GM21447 (cell line): Measurements from ENCODE around the gene UST.

Source experiments
- ATAC-seq: cut with Tn5 transposase; IDR thresholded peaks from one replicate; pipeline ENCODE4 v1.9.1; 2021; ENCODE audit not compliant: unreplicated experiment

UST gene

GRCh38 chr6:149076355-149076734 is 329.5 kb downstream of the UST start:
- no peak for ATAC-seq

GRCh38 chr6:149077208-149077607 is 330.4 kb downstream of the UST start:
- no peak for ATAC-seq

- no peak for ATAC-seq
These were observed 331.5 kb downstream of the UST start for GRCh38 chr6:149078211-149078782.

GRCh38 chr6:149079456-149079855 is 332.6 kb downstream of the UST start:
- no peak for ATAC-seq

GRCh38 chr6:149079911-149080491 is 333.2 kb downstream of the UST start:
- ATAC-seq = no peak

- ATAC-seq = no peak
These were observed 333.7 kb downstream of the UST start for GRCh38 chr6:149080511-149080910.

- ATAC-seq = no peak
These were observed 334.5 kb downstream of the UST start for GRCh38 chr6:149081281-149081680.

- ATAC-seq = peak; percentile 78
These were observed 335.5 kb downstream of the UST start for GRCh38 chr6:149082320-149082719.

GRCh38 chr6:149084026-149084425 is 337.2 kb downstream of the UST start:
- ATAC-seq = no peak

GRCh38 chr6:149084808-149085556 is 338.2 kb downstream of the UST start:
- ATAC-seq = no peak

- ATAC-seq = no peak
These were observed 338.7 kb downstream of the UST start for GRCh38 chr6:149085557-149085938.

- no peak for ATAC-seq
These were observed 339.5 kb downstream of the UST start for GRCh38 chr6:149086363-149086762.

- no peak for ATAC-seq
These were observed 341.1 kb downstream of the UST start for GRCh38 chr6:149087898-149088297.

- no peak for ATAC-seq
These were observed 341.5 kb downstream of the UST start for GRCh38 chr6:149088361-149088760.

GRCh38 chr6:149089510-149089909 is 342.7 kb downstream of the UST start:
- no peak for ATAC-seq

- ATAC-seq = no peak
These were observed 344.1 kb downstream of the UST start for GRCh38 chr6:149090937-149091336.

GRCh38 chr6:149093643-149094042 is 346.8 kb downstream of the UST start:
- no peak for ATAC-seq

GRCh38 chr6:149094156-149094555 is 347.3 kb downstream of the UST start:
- no peak for ATAC-seq

- no peak for ATAC-seq
These were observed 348.1 kb downstream of the UST start for GRCh38 chr6:149094934-149095351.

- ATAC-seq = no peak
These were observed 349.0 kb downstream of the UST start for GRCh38 chr6:149095842-149096241.

- no peak for ATAC-seq
These were observed 351.0 kb downstream of the UST start for GRCh38 chr6:149097794-149098193.

GRCh38 chr6:149098700-149099276 is 352.0 kb downstream of the UST start:
- ATAC-seq = no peak
